GM18951 (cell line): Measurements from ENCODE around the gene PIK3R6.
A peak's percentile ranks its signal among the peaks of the same experiment; 100 is the strongest.

Source experiments
- POLR2A ChIP-seq: IDR thresholded peaks from 4 replicates; pipeline ENCODE4 v1.6.1; 2011; ENCODE audit warnings: mild to moderate bottlenecking; ENCODE audit not compliant: insufficient read length, insufficient read depth; ENCODE audit errors: extremely low read depth
- in situ Hi-C: fragments of 300-500 bp; cut with MboI; formaldehyde crosslinking; loops from one replicate; pipeline ENCODE4 v1.12.0; 2022; ENCODE audit warnings: low sequenced_read_pairs, mixed read lengths, inconsistent platforms; ENCODE audit not compliant: unreplicated experiment

PIK3R6 gene

GRCh38 chr17:8831234-8831849 lies 36.1 kb downstream of the PIK3R6 start:
- in situ Hi-C loops = no loop called here
- TF ChIP-seq POLR2A = no peak

GRCh38 chr17:8830141-8830540 lies 37.3 kb downstream of the PIK3R6 start:
- in situ Hi-C loops = no loop called here
- TF ChIP-seq POLR2A = no peak

GRCh38 chr17:8829036-8829941 lies 38.2 kb downstream of the PIK3R6 start:
- no peak for TF ChIP-seq POLR2A
- in situ Hi-C loops = no loop called here

- in situ Hi-C loops = no loop called here
Measured at GRCh38 chr17:8828517-8828875, 39.0 kb downstream of the PIK3R6 start.

GRCh38 chr17:8826808-8827435 lies 40.6 kb downstream of the PIK3R6 start:
- no peak for TF ChIP-seq POLR2A
- in situ Hi-C loops = no loop called here

More at GRCh38 chr17:8828517-8828875, 39.0 kb downstream of the PIK3R6 start:
- TF ChIP-seq POLR2A = no peak

- in situ Hi-C loops = no loop called here
- TF ChIP-seq POLR2A = no peak
Measured at GRCh38 chr17:8825802-8826201, 41.7 kb downstream of the PIK3R6 start.

- in situ Hi-C loops = no loop called here
- TF ChIP-seq POLR2A = no peak
Measured at GRCh38 chr17:8823279-8823678, 44.2 kb downstream of the PIK3R6 start.

GRCh38 chr17:8822401-8823035 lies 45.0 kb downstream of the PIK3R6 start:
- in situ Hi-C loops = no loop called here
- TF ChIP-seq POLR2A = no peak

GRCh38 chr17:8821446-8822105 lies 45.9 kb downstream of the PIK3R6 start:
- TF ChIP-seq POLR2A = no peak
- in situ Hi-C loops = no loop called here

GRCh38 chr17:8820311-8821010 lies 47.0 kb downstream of the PIK3R6 start:
- no peak for TF ChIP-seq POLR2A
- in situ Hi-C loops = no loop called here

GRCh38 chr17:8818654-8819330 lies 48.7 kb downstream of the PIK3R6 start:
- peak; percentile 15 for TF ChIP-seq POLR2A
- in situ Hi-C loops = no loop called here

- in situ Hi-C loops = no loop called here
- no peak for TF ChIP-seq POLR2A
Measured at GRCh38 chr17:8818047-8818446, 49.4 kb downstream of the PIK3R6 start.
